Measurements from ENCODE around the gene ACCS.

DNA sequence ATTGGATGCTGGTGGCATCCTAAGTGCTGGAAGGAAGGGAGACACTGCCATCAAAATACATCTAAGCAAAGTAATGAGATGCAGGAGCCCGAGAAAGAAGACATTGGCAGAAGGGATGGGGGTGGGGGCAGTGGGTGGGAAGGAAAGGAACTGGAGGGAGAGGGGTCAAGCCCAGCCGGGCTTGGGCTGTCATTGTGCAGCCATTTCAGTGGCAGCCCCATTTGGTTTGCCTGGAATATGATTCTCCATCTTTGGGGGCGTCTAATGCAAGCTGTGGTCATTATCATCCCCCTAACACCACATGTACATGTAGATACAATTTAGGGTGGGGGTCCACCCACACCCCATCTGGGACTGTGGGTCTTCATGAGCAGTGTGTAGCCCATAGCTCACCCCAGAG lies 32.2 kb upstream of the ACCS start:
- TF ChIP-seq POLR2A (IDR thresholded peaks at IDR 0.05) (no peak), POLR2AphosphoS5 (IDR thresholded peaks at IDR 0.05; ENCODE audit: insufficient read depth in 1 of 2, low read depth in 1 of 2) (no peak)
- TF ChIP-seq, protein P1, sequence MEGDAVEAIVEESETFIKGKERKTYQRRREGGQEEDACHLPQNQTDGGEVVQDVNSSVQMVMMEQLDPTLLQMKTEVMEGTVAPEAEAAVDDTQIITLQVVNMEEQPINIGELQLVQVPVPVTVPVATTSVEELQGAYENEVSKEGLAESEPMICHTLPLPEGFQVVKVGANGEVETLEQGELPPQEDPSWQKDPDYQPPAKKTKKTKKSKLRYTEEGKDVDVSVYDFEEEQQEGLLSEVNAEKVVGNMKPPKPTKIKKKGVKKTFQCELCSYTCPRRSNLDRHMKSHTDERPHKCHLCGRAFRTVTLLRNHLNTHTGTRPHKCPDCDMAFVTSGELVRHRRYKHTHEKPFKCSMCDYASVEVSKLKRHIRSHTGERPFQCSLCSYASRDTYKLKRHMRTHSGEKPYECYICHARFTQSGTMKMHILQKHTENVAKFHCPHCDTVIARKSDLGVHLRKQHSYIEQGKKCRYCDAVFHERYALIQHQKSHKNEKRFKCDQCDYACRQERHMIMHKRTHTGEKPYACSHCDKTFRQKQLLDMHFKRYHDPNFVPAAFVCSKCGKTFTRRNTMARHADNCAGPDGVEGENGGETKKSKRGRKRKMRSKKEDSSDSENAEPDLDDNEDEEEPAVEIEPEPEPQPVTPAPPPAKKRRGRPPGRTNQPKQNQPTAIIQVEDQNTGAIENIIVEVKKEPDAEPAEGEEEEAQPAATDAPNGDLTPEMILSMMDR (IDR thresholded peaks at IDR 0.05) = no peak

All from vagina (tissue), 2 donors.